NCI-H510A (cell line): ENCODE measurements around the gene PLD5.
A peak's percentile ranks its signal among the peaks of the same experiment; 100 is the strongest.

Experiments
- DNase-seq: peaks from one replicate; lab custom pipeline; 2025; lab: John Stamatoyannopoulos, UW

Gene PLD5

GRCh38 chr1:242524571-242525359 is at the start of gene PLD5:
Gene PLD5 (minus strand): TSS chr1:242524697.
- DNase-seq, result peak; percentile 4

GRCh38 chr1:242569867-242570266 is 45.4 kb upstream of the PLD5 start:
- no peak for DNase-seq

- no peak for DNase-seq
These were observed 44.2 kb upstream of the PLD5 start for GRCh38 chr1:242568666-242569065.

DNA sequence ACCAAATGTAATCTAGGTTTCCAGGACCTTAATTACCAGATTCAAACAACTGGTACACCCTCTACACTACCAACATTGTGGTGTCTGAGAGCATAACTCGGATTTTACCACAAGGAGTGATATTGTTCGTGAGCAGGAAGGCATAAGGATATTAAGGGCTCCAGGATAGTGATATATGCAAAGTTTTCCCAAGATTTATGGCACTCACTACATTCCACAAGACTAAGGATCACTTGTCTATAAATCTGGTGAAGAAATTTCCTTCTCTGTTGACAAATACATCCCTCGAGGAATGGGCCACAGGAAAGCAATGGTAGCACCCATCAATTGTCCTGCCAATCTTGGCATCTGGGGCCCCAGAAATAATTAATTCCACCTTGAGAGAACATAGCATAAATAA is 43.1 kb upstream of the PLD5 start:
- no peak for DNase-seq

DNA sequence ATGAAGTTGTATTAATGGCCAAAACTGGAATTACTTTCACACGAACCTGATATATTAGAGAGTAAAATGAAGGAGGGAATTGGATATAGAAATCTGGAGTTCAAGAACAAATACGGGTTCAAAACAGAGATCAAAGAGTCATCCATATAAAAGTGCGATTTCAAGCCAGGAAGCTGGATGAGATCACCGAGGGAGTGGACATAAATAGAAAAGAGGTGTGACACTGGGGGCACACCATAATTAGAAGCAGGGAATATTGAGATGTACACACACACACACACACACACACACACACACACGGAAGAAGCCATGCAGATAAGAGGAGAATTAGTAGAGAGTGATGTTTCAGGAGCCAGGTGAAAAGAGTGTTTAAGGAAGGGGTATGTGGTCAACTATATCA is 32.3 kb upstream of the PLD5 start:
- no peak for DNase-seq

DNA sequence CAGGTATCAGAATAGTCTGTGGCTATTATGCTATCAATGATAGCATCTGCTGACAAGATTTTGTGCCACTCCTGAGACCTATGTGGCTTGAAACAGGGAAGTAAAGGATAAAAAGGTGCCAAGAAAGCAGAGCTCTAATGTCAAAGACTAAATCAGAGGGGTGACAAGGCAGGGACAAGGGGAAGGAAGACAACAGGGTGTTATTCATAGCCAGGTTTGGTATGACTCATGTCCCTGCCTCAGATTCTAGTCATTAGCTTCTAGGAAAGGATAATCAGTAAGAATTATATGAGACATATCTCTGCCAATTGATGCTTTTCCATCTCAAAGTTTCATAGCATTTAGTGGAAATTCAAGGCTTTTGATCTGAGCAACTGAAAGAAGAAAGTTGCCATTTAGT is 31.8 kb upstream of the PLD5 start:
- no peak for DNase-seq

GRCh38 chr1:242554577-242554976 is 30.1 kb upstream of the PLD5 start:
- DNase-seq, result no peak

GRCh38 chr1:242546849-242547729 is 22.6 kb upstream of the PLD5 start:
- DNase-seq, result no peak

- no peak for DNase-seq
These were observed 21.9 kb upstream of the PLD5 start for GRCh38 chr1:242546441-242546840.

GRCh38 chr1:242544071-242544470 is 19.6 kb upstream of the PLD5 start:
- DNase-seq, result no peak

GRCh38 chr1:242542271-242542670 is 17.8 kb upstream of the PLD5 start:
- DNase-seq, result no peak

GRCh38 chr1:242535986-242536385 is 11.5 kb upstream of the PLD5 start:
- no peak for DNase-seq

DNA sequence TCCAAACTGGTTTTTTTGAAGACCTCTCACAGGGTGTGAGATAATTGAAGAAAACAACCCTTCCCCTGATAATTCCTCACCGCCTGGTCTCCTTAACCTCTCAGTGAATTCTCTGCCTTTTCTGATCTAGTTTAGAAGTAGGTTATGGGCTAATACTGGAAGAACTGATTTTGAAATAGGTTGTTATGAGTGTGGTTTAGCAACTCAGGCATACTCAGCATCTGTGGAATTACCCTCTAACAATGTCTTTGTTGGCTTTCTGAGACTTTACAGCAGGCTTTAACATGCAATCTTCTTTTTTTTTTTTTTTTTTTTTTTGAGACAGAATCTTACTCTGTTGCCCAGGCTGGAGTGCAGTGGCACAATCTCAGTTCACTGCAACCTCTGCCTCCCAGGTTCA is 10.3 kb upstream of the PLD5 start:
- no peak for DNase-seq

DNA sequence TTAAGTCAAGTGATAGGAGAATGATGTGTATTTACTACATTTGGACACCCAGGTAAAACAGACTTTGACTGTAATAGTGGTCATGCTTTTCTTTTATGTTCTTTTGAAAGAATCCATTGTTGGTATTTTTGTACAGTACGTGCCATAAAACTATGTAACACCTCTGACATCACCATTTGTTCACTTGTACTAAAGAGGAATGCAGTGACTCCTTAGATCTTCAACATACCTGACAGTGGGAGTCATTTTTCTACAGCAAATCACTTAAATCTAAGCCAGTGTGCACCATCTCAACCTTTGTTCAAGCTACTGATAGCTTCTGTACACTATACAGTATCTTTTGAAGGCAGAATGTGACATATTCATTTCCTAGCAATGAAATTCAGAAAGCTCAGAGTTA is 6.3 kb upstream of the PLD5 start:
- no peak for DNase-seq

DNA sequence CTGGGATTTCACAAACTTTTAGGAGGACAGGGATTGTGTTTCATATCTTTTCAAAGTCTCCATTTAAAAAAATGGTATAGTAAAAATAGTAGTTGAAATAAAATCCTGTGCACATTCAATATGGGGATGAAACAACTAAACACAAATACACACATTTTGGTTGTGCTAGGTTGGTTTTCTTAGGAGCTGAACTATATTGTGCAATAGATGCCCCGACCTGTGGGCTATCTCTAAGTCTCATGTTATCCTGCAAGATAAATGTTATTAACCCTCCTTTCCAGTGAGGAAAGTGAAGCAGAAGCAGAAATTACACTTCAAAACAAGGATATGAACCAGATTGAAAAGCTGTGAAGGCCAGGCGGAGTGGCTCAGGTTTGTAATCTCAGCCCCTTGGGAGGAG is 1.3 kb upstream of the PLD5 start:
- no peak for DNase-seq

GRCh38 chr1:242525360-242525722 is 844 bp upstream of the PLD5 start:
- DNase-seq, result no peak

DNA sequence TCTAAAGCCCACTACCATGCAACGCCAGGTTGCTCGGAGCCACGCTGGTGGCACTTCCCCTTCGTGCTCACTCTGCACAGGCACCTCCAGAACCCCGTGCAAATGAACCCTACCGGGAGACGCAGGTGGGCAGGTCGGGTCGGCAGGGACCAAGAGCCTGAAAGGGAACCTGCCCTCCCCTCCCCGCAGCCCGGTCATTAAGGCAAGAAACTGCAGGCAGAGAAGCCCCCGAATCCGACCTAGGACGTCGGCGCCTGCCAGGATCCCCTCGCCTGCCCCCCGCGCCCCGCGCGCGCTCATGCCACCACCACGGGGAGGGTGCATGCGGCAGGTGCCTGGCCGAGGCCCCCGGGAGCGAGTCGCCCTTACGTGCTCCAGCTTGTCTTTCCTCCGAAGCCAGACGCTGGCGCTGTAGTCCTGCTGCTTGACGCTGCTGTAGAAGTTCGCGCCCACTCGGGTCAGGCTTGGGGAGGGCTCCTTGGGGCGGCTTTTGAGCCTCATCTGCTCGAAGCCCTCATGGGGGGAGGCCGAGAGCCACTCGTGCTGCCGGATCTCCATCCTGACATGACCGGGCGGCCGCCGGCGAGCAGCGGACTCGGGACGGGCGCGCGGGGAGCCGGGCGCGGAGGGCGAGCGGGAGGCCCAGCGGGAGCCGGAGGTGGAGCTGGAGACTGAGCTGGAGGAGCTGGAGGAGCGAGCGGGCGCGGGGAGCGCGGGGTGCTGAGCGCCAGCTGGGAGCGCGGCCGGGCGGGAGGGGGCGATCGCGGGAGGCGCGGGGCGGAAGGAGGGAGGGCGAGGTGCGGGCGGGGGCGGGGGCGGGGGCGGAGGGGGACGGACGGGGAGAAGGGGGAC is 552 bp downstream of the PLD5 start:
- peak; percentile 52 for DNase-seq

GRCh38 chr1:242522996-242523718 is 1.3 kb downstream of the PLD5 start:
- no peak for DNase-seq

- DNase-seq, result no peak
These were observed 2.1 kb downstream of the PLD5 start for GRCh38 chr1:242522304-242522945.

DNA sequence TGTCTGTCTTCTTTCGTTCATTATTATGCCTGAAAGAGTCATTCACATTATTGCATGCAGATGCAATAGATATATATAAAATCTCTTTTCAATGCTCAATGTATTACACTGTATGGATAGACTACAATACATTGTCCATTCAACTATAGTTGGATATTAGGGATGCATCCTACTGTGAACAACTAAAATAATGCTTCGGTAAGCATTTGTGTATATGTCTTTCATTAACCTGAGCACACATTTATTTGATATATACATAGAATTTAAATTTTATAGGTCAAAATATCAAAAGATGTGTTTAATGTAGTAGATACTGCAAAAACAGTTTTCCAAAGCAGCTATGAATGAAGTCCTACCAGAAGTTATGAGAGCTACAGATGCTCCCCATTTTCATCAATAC is 8.9 kb downstream of the PLD5 start:
- no peak for DNase-seq

GRCh38 chr1:242506724-242507123 is 17.8 kb downstream of the PLD5 start:
- DNase-seq, result no peak
